Endothelial cell of umbilical vein (primary cell): ENCODE data around the gene MAP2K1. TPM values are rescaled to one million over a fixed set of nuclear protein-coding genes. Genes with fewer than 3 reads are reported as not detected.

Experiments
- BruUV-seq: library from RNA; stranded (reverse); fragments of 400-500 nt; replicated peaks from 2 replicates; lab custom pipeline; 2021; lab: Mats Ljungman, UMichigan
- CTCF ChIA-PET: fragments of 300-600, 350-600 bp; sonication (Branson Sonifier 250); formaldehyde crosslinking; loops from one replicate; lab custom pipeline; 2021; ENCODE audit warnings: antibody characterized with exemption, inconsistent platforms; lab: Charles Lee
- POLR2A ChIA-PET: fragments of 300-600, 350-600 bp; sonication (Branson Sonifier 250); formaldehyde crosslinking; loops from one replicate; lab custom pipeline; 2021; ENCODE audit warnings: antibody characterized with exemption, inconsistent platforms; lab: Charles Lee
- DNase-seq: peaks from one replicate; pipeline ENCODE4 v3.0.0-alpha.2; 2011; ENCODE audit warnings: low read depth, low spot score
- FAIRE-seq: peaks from 2 replicates; lab custom pipeline; 2011; peaks lifted over from hg19 to GRCh38; lab: Jason Lieb, UNC
- H2AFZ ChIP-seq: 2 replicates; pipeline ENCODE4 v1.6.0; 2012; ENCODE audit warnings: low read depth, low read length, control low read depth, inconsistent platforms
- H3K27ac ChIP-seq: 2 replicates; pipeline ENCODE4 v1.5.1; 2011; ENCODE audit warnings: low read depth, mild to moderate bottlenecking, control low read depth, low read length, moderate library complexity; ENCODE audit not compliant: insufficient read depth
- H3K27me3 ChIP-seq, 2 experiments: 2 replicates each; pipeline versions ENCODE4 v1.6.0 to v1.6.1; 2011; ENCODE audit warnings: low read length in 2 of 2, mixed read lengths in 1 of 2; ENCODE audit not compliant: control insufficient read depth in 2 of 2, insufficient read depth in 2 of 2
- H3K36me3 ChIP-seq, 2 experiments: 2 replicates in 1 of 2; 3 replicates in 1 of 2; pipeline ENCODE4 v1.5.1; 2011; ENCODE audit warnings: low read length in 2 of 2, mild to moderate bottlenecking in 1 of 2, moderate library complexity in 1 of 2; ENCODE audit not compliant: control insufficient read depth in 2 of 2, insufficient read depth in 2 of 2; ENCODE audit errors: extremely low read depth in 1 of 2
- H3K4me1 ChIP-seq: 3 replicates; pipeline ENCODE4 v1.5.1; 2011; ENCODE audit warnings: mild to moderate bottlenecking, low read length; ENCODE audit not compliant: control insufficient read depth, insufficient read depth; ENCODE audit errors: extremely low read depth
- H3K4me2 ChIP-seq: 2 replicates; pipeline ENCODE4 v1.6.1; 2011; ENCODE audit warnings: low read length, control low read depth, mixed read lengths; ENCODE audit not compliant: insufficient read depth
- H3K4me3 ChIP-seq, 3 experiments: fragments of 200-600 bp in 1 of 3; sonication (generic), shearing (Covaris generic) in 1 of 3; replicated peaks in 1 of 3; 2 replicates each; pipeline ENCODE4 v1.5.1; 2011 to 2016; ENCODE audit warnings: control low read depth in 3 of 3, low read length in 3 of 3, mild to moderate bottlenecking in 2 of 3, inconsistent platforms in 1 of 3, low read depth in 1 of 3, moderate library complexity in 1 of 3; ENCODE audit not compliant: insufficient read depth in 1 of 3
- H3K79me2 ChIP-seq: 2 replicates; pipeline ENCODE4 v1.6.0; 2012; ENCODE audit warnings: low read length, inconsistent platforms; ENCODE audit not compliant: control insufficient read depth, insufficient read depth
- H3K9ac ChIP-seq: replicated peaks from 2 replicates; pipeline ENCODE3; 2011; ENCODE audit warnings: low read length, control low read depth; ENCODE audit not compliant: insufficient read depth; ENCODE audit errors: extremely low read depth
- H3K9me1 ChIP-seq: replicated peaks from 3 replicates; pipeline ENCODE4 v1.6.0; 2011; ENCODE audit warnings: mild to moderate bottlenecking, low read length; ENCODE audit not compliant: control insufficient read depth, insufficient read depth; ENCODE audit errors: extremely low read depth
- H3K9me3 ChIP-seq: replicated peaks from 2 replicates; pipeline ENCODE4 v1.5.1; 2012; ENCODE audit warnings: low read length, inconsistent platforms; ENCODE audit not compliant: control insufficient read depth, insufficient read depth
- H4K20me1 ChIP-seq: replicated peaks from 2 replicates; pipeline ENCODE3; 2011; ENCODE audit warnings: mild to moderate bottlenecking, low read length; ENCODE audit not compliant: control insufficient read depth, insufficient read depth; ENCODE audit errors: extremely low read depth
- CTCF ChIP-seq, 2 donors: IDR thresholded peaks; 1 replicate in 1 of 2; 2 replicates in 1 of 2; pipeline ENCODE4 v1.5.1; 2011; ENCODE audit warnings: low read length in 2 of 2, mild to moderate bottlenecking in 2 of 2, moderate library complexity in 2 of 2, control low read depth in 1 of 2, inconsistent platforms in 1 of 2, low read depth in 1 of 2; ENCODE audit not compliant: insufficient read depth in 1 of 2; ENCODE audit errors: extremely low read depth in 1 of 2
- EZH2 ChIP-seq: IDR thresholded peaks from 2 replicates; pipeline ENCODE4 v1.6.1; 2012; ENCODE audit warnings: borderline replicate concordance, low read depth, mild to moderate bottlenecking, moderate library complexity, low read length, inconsistent platforms; ENCODE audit not compliant: severe bottlenecking
- FOS ChIP-seq: IDR thresholded peaks from 2 replicates; pipeline ENCODE4 v1.6.1; 2011; ENCODE audit warnings: mild to moderate bottlenecking, low read length, moderate library complexity, borderline replicate concordance; ENCODE audit not compliant: insufficient read depth
- GATA2 ChIP-seq: IDR thresholded peaks from 2 replicates; pipeline ENCODE4 v1.7.0; 2011; ENCODE audit warnings: low read depth, mild to moderate bottlenecking, moderate library complexity, mixed read lengths, low read length; ENCODE audit not compliant: insufficient read length, insufficient read depth
- JUN ChIP-seq: IDR thresholded peaks from 2 replicates; pipeline ENCODE4 v1.6.1; 2011; ENCODE audit warnings: borderline replicate concordance, low read depth; ENCODE audit not compliant: insufficient read length, insufficient read depth
- MAX ChIP-seq: IDR thresholded peaks from 2 replicates; pipeline ENCODE4 v1.6.1; 2011; ENCODE audit not compliant: insufficient read depth, insufficient read length
- MYC ChIP-seq: IDR thresholded peaks from one replicate; pipeline ENCODE4 v1.6.1; 2011; ENCODE audit warnings: mild to moderate bottlenecking, low read depth, low read length
- POLR2A ChIP-seq: IDR thresholded peaks from 2 replicates; pipeline ENCODE4 v1.6.1; 2012; ENCODE audit warnings: low read depth, mild to moderate bottlenecking, control low read depth, low read length
- POLR2AphosphoS5 ChIP-seq: IDR thresholded peaks from 2 replicates; pipeline ENCODE4 v1.6.1; 2012; ENCODE audit warnings: low read depth, mild to moderate bottlenecking, control low read depth, low read length, moderate library complexity; ENCODE audit not compliant: insufficient read depth
- dilution Hi-C: fragments of 300-500 bp; cut with MboI; formaldehyde crosslinking; loops from one replicate; pipeline ENCODE4 v1.15.0; 2019; ENCODE audit warnings: low sequenced_read_pairs; ENCODE audit not compliant: extremely low pct_ligation_motif_present
- intact Hi-C: fragments of 100-400 bp; cut with micrococcal nuclease; formaldehyde crosslinking; loops from one replicate; pipeline ENCODE4 v1.10.0; 2022
- polyA plus RNA-seq, 4 experiments: library from polyadenylated mRNA; depleted of rRNA in 3 of 4; stranded (reverse) in 3 of 4; unstranded in 1 of 4; fragments of >200 nt; gene quantifications; 2 replicates each; pipeline versions ENCODE4 v1.2.1 to v1.2.3, GENCODE V29; 2011 to 2012; ENCODE audit warnings: missing spikeins in 1 of 4
- total RNA-seq: library from RNA; stranded (reverse); gene quantifications from 2 replicates; pipeline ENCODE4 v1.2.3, GENCODE V29; 2021

The MAP2K1 gene
- total and polyA plus RNA-seq, 2 donors (not counting 3 experiments of a cell fraction or from before 2014, with no cell fraction given), result 30.9 to 45.1 TPM

DNA sequence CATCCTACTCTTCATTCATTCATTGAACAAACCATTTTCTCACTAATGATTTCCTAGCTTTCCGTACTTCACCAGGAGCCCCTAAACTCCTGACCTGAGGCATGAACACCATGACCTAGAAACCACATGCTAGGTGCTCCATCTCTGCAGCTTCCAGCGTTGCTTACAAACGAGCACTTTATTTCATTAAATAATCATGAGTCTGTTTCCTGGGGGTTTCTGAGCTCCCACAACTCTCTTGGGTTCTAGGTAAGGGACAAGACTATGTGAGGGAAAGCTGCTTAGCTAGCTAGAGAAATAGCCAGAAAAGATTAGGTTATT lies 1.3 kb downstream of the MAP2K1 start:
- H3K27me3 ChIP-seq, result no peaks in the 10 kb centered on the region
- H3K27ac ChIP-seq, result peak overlapping the region; percentile 83
- intact Hi-C loops, result no loop called here
- H2AFZ ChIP-seq, result no peak overlapping the region
- H3K4me3 ChIP-seq, result peak overlapping the region; percentile 78 to 93 (median 81)
- ChIA-PET CTCF (interaction anchor here (0.5 to 5.3 kb wide), 12 partner anchors 8 to 110 kb away, joined by 3 to 100 read pairs (median 5); partner anchors contain the start of gene SNAPC5), POLR2A (interaction anchor here (1.2 to 2.6 kb wide), 2 partner anchors 17 to 111 kb away, joined by 3 to 19 read pairs; partner anchors contain the start of gene SNAPC5)
- dilution Hi-C loops, result no loop called here
- TF ChIP-seq POLR2AphosphoS5 (no peak), GATA2 (no peak), EZH2 (no peak), MAX (no peak), FOS (no peak), CTCF (IDR thresholded peaks at IDR 0.05; ENCODE audit: extremely low read depth in 1 of 2, insufficient read depth in 1 of 2, low read depth in 1 of 2, low read length in 2 of 2) (no peak), POLR2A (no peak), JUN (no peak), MYC (no peak)
- H3K4me2 ChIP-seq, result peak overlapping the region; percentile 97
- no TSS peak for BruUV-seq
- H3K79me2 ChIP-seq, result peaks cover 62% of the 10 kb centered on the region
- no peaks in the 10 kb centered on the region for H3K9me1 ChIP-seq
- H3K9me3 ChIP-seq, result no peaks in the 10 kb centered on the region
- H3K36me3 ChIP-seq, result no peaks in the 10 kb centered on the region
- FAIRE-seq (no peak), DNase-seq (no peak)
- H3K4me1 ChIP-seq, result peaks cover 31% of the 10 kb centered on the region
- H4K20me1 ChIP-seq, result no peaks in the 10 kb centered on the region
- H3K9ac ChIP-seq, result peak overlapping the region; percentile 81
